NCI-H446 treated with DMSO at 0.1 percent for 48 hours (cell line): Measurements from ENCODE around the gene COPS9.

Experiments
- DNase-seq: peaks from one replicate; lab custom pipeline; 2025; lab: John Stamatoyannopoulos, UW

The COPS9 gene

DNA sequence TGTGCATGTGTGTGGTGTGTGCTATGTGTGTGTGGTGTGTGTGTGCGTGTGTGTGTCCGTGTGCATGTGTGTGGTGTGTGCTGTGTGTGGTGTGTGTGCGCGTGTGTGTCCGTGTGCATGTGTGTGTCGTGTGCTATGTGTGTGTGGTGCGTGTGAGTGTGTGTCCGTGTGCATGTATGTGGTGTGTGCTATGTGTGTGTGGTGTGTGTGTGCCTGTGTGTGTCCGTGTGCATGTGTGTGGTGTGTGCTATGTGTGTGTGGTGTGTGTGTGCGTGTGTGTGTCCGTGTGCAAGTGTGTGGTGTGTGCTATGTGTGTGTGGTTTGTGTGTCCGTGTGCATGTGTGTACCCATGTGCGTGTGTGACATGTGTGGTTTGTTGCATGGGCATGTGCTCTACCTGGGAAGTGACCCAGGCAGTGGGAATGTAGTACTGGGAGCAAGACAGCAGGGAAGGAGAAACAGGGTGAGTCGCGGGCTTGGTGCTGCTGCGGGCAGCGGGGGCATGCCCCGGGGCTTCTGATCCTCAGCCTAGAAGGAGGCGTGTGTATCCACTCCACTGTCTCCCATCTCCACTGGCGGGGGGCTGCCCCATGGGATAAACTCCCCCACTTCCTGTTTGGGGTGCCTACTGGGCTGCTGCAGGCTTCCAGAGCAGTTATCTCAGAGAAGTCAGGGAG lies 11.9 kb upstream of the COPS9 start:
- DNase-seq: no peak

DNA sequence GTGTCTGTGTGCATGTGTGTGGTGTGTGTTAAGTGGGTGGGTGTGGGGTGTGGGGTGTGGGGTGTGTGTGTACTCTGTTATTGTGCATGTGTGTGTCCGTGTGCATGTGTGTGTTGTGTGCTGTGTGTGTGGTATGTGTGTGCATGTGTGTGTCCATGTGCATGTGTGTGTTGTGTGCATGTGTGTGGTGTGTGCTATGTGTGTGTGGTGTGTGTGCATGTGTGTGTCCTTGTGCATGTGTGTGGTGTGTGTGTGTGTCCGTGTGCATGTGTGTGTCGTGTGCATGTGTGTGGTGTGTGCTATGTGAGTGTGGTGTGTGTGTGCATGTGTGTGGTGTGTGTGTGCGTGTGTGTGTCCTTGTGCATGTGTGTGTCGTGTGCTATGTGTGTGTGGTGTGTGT lies 11.3 kb upstream of the COPS9 start:
- DNase-seq: no peak

DNA sequence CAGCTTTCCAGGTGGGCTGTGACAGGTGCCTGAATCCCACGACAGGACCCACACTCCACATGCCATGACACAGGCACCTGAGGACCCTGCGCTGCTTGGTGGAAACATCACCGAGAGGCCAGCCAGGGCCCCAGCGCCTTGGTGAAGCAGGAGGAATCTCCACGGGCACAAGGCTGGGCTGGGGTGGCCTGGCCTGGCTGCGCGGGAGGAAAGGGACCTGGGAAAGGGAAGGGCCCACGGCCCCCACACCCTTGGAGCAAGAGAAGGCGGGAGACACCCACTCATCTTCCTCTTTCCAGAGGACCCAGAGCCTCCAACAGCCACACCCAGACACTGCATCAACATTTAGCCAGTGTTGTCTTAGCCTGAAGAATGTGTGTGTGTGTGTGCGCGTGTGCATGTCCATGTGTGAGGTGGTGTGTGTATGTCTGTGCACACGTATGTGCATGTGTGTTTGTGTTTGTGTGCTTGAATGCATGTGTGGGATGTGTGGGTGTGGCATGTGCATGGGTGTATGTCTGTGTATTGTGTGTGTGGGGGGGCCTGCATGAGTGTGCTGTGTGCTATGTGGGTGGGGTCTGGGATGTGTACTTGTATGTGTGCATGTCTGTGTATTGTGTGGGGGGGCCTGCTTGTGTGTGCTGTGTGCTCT lies 10.6 kb upstream of the COPS9 start:
- DNase-seq: no peak

DNA sequence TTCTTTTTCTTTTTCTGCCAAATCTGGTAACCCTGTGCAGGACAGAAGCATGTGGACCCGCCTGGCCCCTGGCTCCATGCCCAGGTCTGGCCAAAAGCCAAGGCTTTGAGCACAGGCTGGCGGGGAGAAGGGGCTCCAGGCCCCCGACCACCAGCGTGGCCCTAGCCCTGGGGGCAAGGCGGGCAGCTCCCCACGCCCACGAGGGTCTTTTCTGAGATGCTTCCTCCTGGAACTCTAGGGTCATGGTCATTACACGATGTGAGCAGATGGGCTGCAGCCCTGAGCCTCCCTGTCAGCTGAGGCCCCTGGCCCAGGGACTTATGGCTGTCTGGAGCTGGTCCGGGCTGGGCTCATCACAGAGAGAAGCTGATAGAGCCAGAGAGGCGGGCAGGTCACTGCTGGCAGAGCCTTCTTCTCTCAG lies 10.0 kb upstream of the COPS9 start:
- no peak for DNase-seq

DNA sequence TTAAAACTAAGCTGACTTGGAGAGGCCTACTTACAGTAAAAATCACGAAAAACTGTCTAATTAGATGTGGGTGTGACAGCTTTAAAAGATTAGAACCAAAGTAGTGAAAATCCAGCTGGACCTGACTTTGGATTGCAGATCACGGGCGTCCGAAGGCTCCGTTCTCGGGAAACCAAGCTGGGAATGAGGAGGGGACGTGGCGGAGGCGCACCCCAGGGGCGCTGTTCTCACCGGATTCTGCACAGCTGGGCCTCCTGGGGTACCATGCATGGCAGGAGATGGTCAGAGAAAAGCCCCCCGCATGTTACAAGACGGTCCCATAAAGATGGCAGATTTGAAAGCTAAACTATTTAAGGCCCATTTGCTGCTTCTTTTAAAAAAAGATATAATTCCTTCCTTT lies 9.4 kb upstream of the COPS9 start:
- no peak for DNase-seq

DNA sequence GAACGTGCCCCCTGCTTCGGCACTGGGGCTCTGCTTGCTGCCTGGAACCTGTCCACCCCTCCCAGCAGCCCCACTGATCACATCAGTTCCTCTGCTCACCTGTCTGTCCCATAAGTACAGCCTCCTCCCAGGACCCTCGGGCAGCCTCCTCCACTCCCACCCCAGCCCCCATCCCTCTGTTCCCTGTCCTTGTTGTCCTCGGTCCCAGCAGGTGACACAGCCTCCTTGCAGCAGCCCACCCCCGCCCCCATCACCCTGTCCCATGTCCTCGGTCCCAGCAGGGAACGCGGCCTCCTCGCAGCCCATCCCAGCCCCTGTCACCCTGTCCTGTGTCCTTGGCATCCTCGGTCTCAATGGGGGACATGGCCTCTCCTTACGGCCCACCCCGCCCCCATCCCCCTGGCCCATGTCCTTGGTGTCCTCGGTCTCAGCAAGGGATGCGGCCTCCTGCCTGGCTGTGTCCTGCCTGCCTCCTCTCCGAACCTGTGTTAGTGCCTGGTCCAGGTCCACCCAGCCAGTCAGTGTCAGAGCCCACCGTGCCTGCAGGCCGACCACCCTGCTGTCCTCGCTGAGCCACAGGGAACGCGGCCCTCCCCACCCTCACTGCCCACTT lies 8.7 kb upstream of the COPS9 start:
- DNase-seq: no peak

DNA sequence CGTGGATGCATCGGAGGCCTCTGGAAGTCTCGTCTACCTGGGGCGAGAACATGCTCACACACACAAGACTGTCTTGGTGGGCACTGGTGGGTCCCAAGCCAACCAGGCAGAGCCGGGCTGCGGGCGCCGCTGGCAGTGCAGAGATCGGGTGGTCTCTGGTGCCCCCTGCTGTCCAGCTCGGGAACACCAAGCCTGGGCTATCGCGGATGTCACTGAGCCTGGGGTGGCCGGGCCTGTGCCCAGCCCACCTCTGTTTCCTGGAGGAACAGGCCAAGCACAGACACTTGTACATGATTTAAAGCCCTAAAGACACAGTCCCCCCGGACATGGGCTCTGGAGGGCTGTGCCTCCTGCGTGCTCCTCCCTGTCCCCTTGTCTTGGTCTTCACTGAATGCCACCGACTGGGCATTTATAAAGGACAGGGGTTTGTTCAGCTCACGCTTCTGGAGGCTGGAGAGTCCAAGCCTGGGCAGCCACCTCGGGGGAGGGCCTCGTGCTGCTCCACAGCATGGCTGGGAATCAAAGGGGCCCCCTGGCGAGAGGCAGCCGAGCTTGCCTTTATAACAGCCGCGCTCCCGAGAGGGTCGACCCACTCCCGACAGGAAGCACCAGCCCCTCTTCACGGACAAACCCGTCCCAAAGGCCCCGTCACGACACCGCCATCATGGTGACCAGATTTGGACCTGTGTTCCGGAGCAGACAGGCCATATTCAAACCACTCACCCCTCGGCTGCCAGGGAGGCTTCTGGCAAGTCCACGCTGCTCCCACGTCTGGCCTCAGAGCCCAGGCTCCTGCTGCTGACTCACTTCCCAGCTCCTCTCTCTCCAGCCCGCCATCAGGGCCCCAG lies 7.9 kb upstream of the COPS9 start:
- DNase-seq: no peak

DNA sequence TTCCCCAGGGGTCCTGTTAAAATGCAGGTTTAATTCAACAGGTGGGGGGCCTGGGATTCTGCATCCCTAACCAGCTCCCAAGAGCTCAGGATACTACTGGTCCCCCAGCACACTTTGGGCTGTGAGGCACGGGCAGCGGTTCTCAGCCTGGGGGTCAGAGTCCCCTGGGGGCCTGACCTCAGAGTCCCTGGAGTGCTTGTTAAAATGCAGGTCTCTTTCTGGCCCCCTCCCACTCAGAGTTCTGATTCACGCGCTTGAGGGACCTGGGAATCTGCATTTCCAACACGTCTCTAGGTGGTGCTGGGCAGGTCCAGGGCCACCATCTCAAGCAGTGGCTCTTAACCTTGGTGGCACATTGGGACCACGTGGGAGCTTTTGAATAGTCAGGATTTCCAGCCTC lies 7.2 kb upstream of the COPS9 start:
- no peak for DNase-seq

DNA sequence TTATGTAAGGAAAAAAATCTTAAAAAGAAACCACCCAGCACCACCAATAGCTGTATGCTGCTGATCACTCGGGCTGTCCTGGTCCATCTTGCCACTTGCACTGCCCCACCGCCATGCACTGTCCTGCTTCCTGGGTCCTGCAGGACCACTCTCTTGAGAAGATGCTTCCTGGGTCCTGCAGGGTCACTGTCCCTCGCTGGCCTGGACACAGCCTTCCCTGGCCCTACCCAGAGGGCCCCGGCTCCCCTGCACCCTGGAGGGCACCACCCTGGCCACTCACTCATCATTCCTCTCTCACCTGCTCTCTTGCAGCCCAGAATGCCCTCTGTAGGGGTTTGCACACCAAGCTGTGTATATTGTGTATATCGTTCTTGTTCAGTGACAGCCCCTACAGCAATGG lies 6.8 kb upstream of the COPS9 start:
- DNase-seq: no peak

DNA sequence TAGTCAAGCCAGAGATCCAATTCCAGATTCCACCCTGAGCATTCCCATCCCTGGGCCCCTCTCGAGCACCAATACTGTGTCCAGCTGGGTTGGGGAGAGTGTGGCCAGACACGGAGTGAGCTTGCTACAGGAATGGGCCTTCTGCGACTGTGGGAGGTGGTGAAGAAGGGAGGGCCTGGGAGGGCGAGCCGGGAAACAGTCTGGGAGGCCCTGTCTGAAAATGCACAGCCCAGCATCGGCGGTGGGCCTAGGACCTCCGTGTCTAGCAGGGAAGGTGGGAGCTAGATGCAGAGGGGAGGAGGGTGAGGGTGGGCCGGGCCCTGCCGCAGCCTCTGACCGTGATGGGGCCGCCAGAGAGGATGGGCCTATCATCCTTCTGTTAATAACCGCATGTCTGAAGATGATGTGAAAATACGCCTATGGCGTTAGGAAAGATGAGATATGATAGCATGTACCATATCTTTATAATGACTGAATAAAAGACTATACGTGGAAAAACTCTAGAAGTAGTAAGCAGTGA lies 6.2 kb upstream of the COPS9 start:
- no peak for DNase-seq

DNA sequence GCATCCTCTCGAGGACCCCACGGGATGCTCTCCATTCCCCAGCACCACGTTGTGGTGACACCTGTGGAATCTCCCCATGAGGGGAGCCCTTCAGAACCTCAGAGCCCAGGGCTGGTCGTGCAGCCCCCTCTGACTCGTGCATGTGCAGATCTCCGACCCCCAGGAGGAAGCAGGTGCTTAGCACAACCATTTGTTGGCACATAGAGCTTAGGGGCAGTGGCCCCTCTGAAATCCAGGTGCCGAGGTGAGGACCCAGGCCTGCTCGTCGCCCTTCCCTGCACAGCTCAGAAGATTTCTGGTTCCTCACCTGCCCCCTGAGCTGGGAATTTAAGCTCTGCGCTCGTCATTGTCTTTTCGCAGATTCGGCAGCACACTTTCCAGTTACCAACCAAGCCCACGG lies 5.6 kb upstream of the COPS9 start:
- DNase-seq: no peak

DNA sequence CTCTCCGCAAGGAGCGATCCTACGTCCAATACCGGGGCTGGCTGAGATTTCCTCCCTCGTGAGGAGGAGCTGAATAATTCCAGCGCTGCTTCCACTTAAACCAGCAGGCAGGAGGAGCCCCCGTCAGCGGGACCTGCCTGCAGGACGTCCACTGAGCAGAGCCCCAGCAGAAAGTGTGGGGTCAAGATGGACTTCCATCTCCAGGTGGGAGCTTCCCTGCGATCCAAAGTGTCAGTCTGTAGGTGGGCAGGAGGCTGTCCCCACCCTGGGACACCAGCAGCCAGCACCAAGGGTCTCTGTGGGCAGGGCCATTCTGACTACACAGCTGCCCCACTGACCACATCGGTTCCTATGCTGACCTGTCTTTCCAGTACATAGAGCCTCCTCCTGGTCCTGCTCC lies 4.8 kb upstream of the COPS9 start:
- DNase-seq: no peak

DNA sequence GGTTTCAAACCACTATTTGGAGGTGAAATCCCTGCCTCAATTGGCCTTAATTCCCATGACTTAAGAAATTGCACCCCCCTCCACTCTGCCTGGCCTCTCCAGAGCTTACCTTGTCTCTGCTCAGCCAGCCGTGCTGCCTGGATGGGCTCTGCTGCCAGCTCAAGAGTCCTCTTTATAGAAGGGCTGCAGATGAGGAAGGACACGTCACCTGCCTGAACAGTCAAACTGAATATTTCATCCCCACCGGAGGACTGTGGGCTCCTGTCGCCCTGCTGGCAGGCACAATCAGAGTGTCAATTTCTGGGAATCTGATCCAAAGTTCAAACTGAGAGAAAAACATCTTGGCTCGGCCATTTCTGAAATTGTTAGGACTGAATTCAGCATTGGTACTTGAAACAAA lies 4.4 kb upstream of the COPS9 start, which contains the start of gene OTOS:
TSS of gene OTOS (minus strand) at position 148 of the 400 bp plus-strand sequence. CDS start 332 bp downstream, outside the sequence.
- no peak for DNase-seq

DNA sequence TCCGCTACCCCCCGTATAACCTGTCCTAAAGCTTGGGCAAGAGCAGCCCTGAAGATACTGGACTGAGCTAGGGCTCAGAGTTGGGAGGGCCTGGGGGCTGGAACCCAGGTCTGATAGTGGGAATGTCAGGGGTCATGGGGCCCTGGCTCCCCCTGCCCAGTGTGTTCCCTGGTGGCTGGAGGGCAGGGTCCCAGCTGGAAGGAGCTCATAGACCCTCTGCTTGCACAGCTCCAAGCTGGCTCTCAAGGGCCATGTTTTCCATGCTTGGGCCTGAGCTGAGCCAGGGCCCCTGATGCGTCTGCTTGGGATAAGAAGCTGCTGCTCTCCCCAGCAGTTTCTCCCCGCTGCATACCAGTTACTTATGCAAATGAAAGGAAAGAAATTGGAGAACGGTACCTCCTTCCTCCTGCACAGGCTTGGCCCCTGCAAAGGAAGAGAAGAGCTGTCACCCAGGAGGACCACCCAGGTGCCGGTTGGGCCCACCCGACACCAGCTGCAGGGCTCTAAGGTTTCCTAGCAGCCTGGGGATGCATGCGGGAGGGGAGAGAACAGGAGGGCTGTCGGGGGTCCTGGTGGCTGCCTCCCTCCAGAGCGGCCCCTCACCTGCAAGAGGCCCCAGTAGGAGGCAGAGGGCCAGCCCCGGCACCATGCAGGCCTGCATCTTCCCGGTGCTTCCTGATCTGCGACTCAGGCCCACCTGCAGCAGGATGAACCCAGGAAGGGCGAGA lies 3.7 kb upstream of the COPS9 start:
- no peak for DNase-seq

DNA sequence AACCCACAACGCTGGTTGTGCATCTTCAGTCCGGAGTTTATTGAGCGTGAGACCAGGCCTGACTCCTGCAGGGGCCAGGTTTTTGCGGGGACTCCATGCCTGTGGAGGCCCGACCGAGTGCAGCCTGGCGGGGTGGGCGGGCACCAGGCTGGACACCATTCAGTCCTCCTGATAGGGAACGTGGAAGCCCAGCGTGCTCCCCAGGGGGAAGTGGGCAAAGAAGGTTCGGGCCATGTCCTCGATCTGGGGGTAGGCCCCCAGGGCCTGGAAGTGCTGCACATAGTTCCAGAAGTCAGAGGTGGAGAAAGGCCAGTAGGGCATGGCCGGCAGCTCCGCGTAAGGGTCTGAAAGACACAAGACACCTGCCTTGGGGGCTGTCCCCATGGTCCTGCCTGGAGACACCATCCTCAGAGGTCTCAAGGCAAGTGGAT lies 2.9 kb upstream of the COPS9 start:
- no peak for DNase-seq

DNA sequence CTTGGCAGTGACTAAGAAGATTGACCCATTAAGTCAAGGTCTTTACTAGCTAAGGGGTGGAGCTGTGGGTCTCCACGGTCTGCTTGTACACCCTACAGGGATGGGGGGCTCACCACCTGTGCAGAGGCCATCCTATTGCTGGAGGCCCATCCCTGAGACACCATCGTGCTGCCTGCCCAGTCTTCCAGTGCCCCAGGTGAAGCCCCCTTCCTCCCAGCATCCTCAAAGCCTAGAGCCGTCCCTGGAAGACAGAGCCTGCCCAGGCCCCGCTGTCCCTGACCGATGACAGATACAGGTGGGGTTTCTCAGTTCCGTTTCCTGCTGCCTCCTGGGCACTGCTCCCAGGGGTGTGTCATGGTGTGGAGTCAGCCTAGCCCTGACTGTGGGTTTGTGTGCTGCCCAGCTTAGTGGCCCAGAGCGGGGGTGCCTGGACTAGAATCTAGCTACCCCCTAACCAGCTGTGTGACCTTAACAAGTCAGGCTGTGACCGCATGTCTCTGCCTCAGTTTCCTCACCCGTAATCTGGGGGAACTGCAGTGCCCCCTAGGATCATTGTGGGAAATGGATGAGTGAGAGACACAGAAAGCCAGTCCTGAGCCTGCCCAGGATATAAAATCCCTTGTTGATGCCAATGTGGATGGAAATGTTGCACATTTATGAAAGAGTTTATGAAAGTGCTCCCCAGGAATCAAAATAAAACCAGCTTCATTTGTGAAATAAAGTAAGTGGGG lies 2.3 kb upstream of the COPS9 start:
- no peak for DNase-seq

DNA sequence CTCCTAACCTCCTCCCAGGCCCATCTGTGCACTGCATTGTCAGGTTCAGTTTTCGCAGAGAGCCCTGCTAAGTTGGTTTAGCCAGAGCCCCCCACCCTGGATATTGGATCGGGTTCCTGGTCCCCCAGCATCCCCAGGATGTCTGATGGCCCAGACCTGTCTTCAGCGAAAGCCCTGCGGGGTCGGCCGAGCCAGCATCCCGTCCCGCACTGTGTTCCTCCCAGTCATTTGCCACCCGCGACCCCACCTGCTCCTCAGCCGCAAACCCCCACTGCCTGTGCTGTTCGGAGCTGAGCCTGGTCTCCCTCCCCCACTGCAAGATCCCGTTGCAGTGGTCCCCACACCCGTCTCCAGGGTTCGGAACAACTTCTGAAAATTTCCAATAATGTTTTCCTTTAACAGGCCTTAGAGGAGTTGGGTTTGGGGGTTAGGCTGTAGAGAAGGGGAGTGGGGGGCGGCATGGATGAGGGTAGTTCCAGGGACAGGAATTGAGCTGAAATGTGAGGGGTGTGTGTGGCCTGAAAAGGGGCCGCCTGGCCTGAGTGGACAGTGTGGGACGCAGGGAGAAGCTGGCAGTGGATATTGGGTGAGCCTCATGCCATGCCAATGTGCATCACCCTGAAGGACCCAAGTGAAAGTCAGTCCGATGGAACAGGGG lies 1.6 kb upstream of the COPS9 start:
- DNase-seq: no peak

DNA sequence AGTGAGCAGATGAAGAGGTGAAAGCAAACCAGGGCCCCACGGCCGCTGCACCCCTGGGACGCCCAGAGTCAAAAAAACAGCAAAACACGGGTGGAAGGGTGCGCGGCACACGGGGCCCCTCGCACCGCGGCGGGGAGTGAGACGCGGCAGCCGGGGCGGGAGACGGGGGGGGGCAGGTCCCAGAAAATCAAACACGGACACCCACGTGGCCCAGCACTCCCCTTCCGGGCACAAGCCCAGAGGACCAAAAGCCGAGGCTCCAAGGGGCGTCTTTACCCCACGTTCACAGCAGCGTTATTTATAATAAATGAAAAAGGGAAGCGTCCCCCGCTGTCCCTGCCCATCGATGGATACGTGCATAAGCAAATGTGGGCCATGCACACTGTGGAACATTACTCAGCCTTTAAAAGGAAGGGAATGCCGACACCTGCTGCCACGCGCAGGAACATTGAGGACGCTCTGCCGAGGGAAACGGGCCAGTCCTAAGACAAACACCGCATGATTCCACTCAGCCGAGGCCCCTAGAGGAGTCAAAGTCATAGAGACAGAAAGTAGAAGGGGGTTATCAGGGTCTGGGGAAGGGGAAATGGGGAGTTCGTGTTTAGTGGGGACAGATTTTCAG lies 677 bp upstream of the COPS9 start:
- no peak for DNase-seq

DNA sequence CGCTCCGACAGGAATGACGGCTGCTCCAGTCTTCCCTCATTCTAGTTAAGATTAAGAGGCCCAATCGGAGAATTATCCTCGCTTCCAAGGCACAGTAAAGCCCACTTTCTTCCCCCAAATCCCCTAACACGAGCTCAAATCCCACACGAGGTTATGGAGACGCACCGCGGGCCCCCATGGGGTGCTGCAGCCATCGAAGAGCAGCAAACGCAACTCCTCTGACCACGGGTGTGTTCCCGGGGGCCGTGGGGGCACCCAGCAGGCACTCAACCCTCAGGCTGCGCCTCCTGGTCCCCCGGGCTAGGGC lies 446 bp downstream of the COPS9 start:
- DNase-seq: no peak

DNA sequence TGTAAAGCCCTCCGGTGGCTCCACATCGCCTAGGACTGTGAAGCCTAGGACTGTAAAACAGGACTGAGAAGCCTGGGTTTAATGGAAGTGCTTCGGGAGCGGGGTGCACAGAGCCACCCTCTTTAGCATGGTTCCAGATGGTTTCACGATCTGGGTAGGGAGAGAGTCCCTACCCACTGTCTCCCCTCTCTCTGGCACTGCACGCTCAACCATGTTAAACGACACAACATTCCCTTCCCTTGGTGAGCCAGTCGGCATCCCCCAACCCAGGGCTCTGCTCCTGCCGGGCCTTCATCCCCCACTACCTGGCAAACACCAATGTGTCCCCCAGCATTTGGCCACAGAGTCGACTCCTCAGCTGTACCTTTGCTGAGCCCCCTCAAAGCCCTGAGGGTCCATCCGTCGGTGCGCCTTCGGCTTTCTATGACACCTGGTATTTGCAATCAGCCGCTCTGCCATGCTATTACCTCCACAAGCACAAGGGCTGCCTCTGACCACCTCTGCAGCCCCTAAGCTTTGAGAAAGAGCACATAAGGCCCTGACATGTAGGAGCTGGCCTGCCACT lies 1.1 kb downstream of the COPS9 start:
- no peak for DNase-seq
